ENCODE measurements around the gene EIF4A2.

EIF4A2 gene

GRCh38 chr3:186751480-186751879, 31.9 kb upstream of the EIF4A2 start:
- CTCF ChIA-PET = no interaction called here
- no peak for DNase-seq (ENCODE audit: extremely low spot score)
- TF ChIP-seq ELF4 (IDR thresholded peaks at IDR 0.05) (no peak), BHLHE40 (IDR thresholded peaks at IDR 0.05; ENCODE audit: borderline replicate concordance) (no peak), FOXA1 (IDR thresholded peaks at IDR 0.05) (no peak), FOXM1 (IDR thresholded peaks at IDR 0.05; ENCODE audit: borderline replicate concordance) (no peak), CTBP1 (IDR thresholded peaks at IDR 0.05; ENCODE audit: borderline replicate concordance) (no peak), L3MBTL2 (conservative IDR thresholded peaks at IDR 0.05) (no peak), ZNF384 (IDR thresholded peaks at IDR 0.05) (no peak), SP1 (IDR thresholded peaks at IDR 0.05) (no peak), SUZ12 (IDR thresholded peaks at IDR 0.05) (no peak)
- POLR2A ChIA-PET = interaction anchor here (1.3 kb wide), 1 partner anchor 31 kb away, joined by 4 read pairs; the partner anchor contains the start of gene EIF4A2

DNA sequence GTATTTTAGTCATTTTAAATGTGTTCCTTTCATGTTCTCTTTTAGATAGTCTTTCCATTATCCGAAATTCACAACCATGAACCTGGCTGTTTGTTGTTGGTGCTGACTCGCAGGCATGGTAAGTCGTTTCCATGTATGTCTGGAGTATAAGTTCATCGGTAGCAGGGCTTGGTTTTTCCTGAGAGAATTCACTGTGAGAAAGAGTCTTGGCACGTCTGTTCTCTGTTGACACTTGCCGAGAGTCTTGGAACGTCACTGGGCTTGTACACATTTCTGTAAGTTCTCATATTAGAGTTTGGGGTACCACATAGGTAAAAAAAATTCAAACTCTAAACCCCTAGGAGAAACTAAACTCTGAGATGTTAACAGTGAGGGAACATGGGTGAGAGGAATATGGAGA, 29.4 kb upstream of the EIF4A2 start:
- CTCF ChIA-PET = no interaction called here
- no peak for TF ChIP-seq FOXK2 (IDR thresholded peaks at IDR 0.05)
- TF ChIP-seq L3MBTL2 (conservative IDR thresholded peaks at IDR 0.05) = no peak
- no peak for TF ChIP-seq LEF1 (IDR thresholded peaks at IDR 0.05; ENCODE audit: borderline replicate concordance)
- no peak for TF ChIP-seq NFRKB (IDR thresholded peaks at IDR 0.05)
- no peak for TF ChIP-seq SUZ12 (IDR thresholded peaks at IDR 0.05)
- no peak for TF ChIP-seq PKNOX1 (IDR thresholded peaks at IDR 0.05)
- TF ChIP-seq CTBP1 (IDR thresholded peaks at IDR 0.05; ENCODE audit: borderline replicate concordance) = no peak
- no peak for TF ChIP-seq FOXA1 (IDR thresholded peaks at IDR 0.05)
- TF ChIP-seq FOXM1 (IDR thresholded peaks at IDR 0.05; ENCODE audit: borderline replicate concordance) = no peak
- TF ChIP-seq ZNF384 (IDR thresholded peaks at IDR 0.05) = no peak
- no peak for TF ChIP-seq ARNT (IDR thresholded peaks at IDR 0.05)
- TF ChIP-seq ELF4 (IDR thresholded peaks at IDR 0.05) = no peak
- POLR2A ChIA-PET = no interaction called here
- no peak for DNase-seq (ENCODE audit: extremely low spot score)

- POLR2A ChIA-PET = no interaction called here
- CTCF ChIA-PET = no interaction called here
- no peak for DNase-seq (ENCODE audit: extremely low spot score)
- TF ChIP-seq ELF4 (IDR thresholded peaks at IDR 0.05) (no peak), ARNT (IDR thresholded peaks at IDR 0.05) (no peak), FOXM1 (IDR thresholded peaks at IDR 0.05; ENCODE audit: borderline replicate concordance) (no peak)
These were observed 28.5 kb upstream of the EIF4A2 start for GRCh38 chr3:186754871-186755270.

- POLR2A ChIA-PET = no interaction called here
- CTCF ChIA-PET = no interaction called here
- TF ChIP-seq HDGF (IDR thresholded peaks at IDR 0.05; ENCODE audit: borderline replicate concordance) = no peak
- TF ChIP-seq SP1 (IDR thresholded peaks at IDR 0.05) = no peak
- TF ChIP-seq FOXM1 (IDR thresholded peaks at IDR 0.05; ENCODE audit: borderline replicate concordance) = no peak
- no peak for TF ChIP-seq TARDBP (IDR thresholded peaks at IDR 0.05)
- no peak for TF ChIP-seq PKNOX1 (IDR thresholded peaks at IDR 0.05)
- no peak for TF ChIP-seq ZNF384 (IDR thresholded peaks at IDR 0.05)
- TF ChIP-seq NFRKB (IDR thresholded peaks at IDR 0.05) = no peak
- TF ChIP-seq ELF4 (IDR thresholded peaks at IDR 0.05) = no peak
- no peak for TF ChIP-seq FOXA1 (IDR thresholded peaks at IDR 0.05)
- TF ChIP-seq ARNT (IDR thresholded peaks at IDR 0.05) = no peak
- no peak for TF ChIP-seq BHLHE40 (IDR thresholded peaks at IDR 0.05; ENCODE audit: borderline replicate concordance)
- no peak for TF ChIP-seq FOXK2 (IDR thresholded peaks at IDR 0.05)
- no peak for TF ChIP-seq CTBP1 (IDR thresholded peaks at IDR 0.05; ENCODE audit: borderline replicate concordance)
- no peak for TF ChIP-seq LEF1 (IDR thresholded peaks at IDR 0.05; ENCODE audit: borderline replicate concordance)
- TF ChIP-seq SUZ12 (IDR thresholded peaks at IDR 0.05) = no peak
- DNase-seq (ENCODE audit: extremely low spot score) = no peak
These were observed 26.2 kb upstream of the EIF4A2 start for GRCh38 chr3:186757214-186757613.

GRCh38 chr3:186757686-186758220, 25.6 kb upstream of the EIF4A2 start:
- CTCF ChIA-PET = no interaction called here
- POLR2A ChIA-PET = no interaction called here
- TF ChIP-seq TARDBP (IDR thresholded peaks at IDR 0.05) = no peak
- no peak for TF ChIP-seq HDGF (IDR thresholded peaks at IDR 0.05; ENCODE audit: borderline replicate concordance)
- TF ChIP-seq LEF1 (IDR thresholded peaks at IDR 0.05; ENCODE audit: borderline replicate concordance) = no peak
- TF ChIP-seq FOXK2 (IDR thresholded peaks at IDR 0.05) = no peak
- no peak for TF ChIP-seq FOXA1 (IDR thresholded peaks at IDR 0.05)
- TF ChIP-seq BHLHE40 (IDR thresholded peaks at IDR 0.05; ENCODE audit: borderline replicate concordance) = no peak
- TF ChIP-seq NFRKB (IDR thresholded peaks at IDR 0.05) = no peak
- no peak for TF ChIP-seq FOXM1 (IDR thresholded peaks at IDR 0.05; ENCODE audit: borderline replicate concordance)
- no peak for TF ChIP-seq ELF4 (IDR thresholded peaks at IDR 0.05)
- TF ChIP-seq L3MBTL2 (conservative IDR thresholded peaks at IDR 0.05) = no peak
- no peak for TF ChIP-seq ARNT (IDR thresholded peaks at IDR 0.05)
- TF ChIP-seq SP1 (IDR thresholded peaks at IDR 0.05) = no peak
- no peak for TF ChIP-seq ZNF384 (IDR thresholded peaks at IDR 0.05)
- no peak for TF ChIP-seq SUZ12 (IDR thresholded peaks at IDR 0.05)
- TF ChIP-seq PKNOX1 (IDR thresholded peaks at IDR 0.05) = no peak
- no peak for TF ChIP-seq CTBP1 (IDR thresholded peaks at IDR 0.05; ENCODE audit: borderline replicate concordance)
- DNase-seq (ENCODE audit: extremely low spot score) = no peak

DNA sequence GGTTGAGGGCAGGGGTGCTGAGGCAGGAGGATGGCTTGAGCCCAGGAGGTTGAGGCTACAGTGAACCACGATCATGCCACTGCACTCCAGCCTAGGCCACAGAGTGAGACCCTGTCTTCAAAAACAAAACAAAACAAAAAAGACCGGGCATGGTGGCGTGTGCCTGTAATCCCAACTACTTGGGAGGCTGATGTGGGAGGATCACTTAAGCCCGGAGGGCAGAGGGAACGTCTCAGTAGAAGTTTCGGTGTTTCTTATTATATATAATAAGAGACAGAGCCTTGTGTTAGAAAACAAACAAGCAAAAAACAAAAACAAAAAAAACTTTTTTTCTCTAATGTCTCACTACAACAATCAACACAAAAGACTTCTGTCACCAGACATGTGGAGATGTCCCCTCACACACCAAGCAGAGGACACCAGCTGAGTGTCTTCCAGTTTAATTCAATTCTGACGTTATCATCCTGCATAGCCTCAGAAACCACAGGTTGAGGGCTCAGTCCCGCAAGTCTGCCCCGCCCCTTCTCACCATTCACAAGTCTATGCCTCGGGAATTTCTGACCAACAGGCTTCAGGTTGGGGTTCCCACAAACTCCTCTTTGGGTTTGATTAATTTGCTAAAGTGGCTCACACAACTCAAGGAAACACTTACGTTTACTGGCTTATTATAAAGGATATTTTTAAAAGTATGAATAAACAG, 24.0 kb upstream of the EIF4A2 start:
- CTCF ChIA-PET = no interaction called here
- no peak for DNase-seq (ENCODE audit: extremely low spot score)
- POLR2A ChIA-PET = interaction anchor here (1.2 kb wide), 1 partner anchor 24 kb away, joined by 6 read pairs; the partner anchor contains the start of gene EIF4A2
- no peak for TF ChIP-seq SUZ12 (IDR thresholded peaks at IDR 0.05)

Measured in HEK293T (cell line).